BLaER1 treated with 17β-estradiol and CSF1 and Interleukin-3, amounts not matched to agents 10 nM and 100 nM (cell line): ENCODE data around the gene CCDC137.
"Not testable (repeated sequence)": the region's sequence is repeated elsewhere in the genome, so short reads cannot be mapped to it uniquely, and the experiment has no call there.

Experiments
- H3K27ac ChIP-seq, 11 experiments: shearing (Covaris generic); formaldehyde crosslinking; 2 replicates each; pipeline ENCODE4 v1.8.1; 2022
- H3K27me3 ChIP-seq, 11 experiments: shearing (Covaris generic); formaldehyde crosslinking; 2 replicates each; pipeline ENCODE4 v1.8.1; 2022
- H3K36me3 ChIP-seq, 11 experiments: shearing (Covaris generic); formaldehyde crosslinking; 2 replicates each; pipeline ENCODE4 v1.8.1; 2022
- H3K4me1 ChIP-seq, 10 experiments: shearing (Covaris generic); formaldehyde crosslinking; 2 replicates each; pipeline ENCODE4 v1.8.1; 2022
- H3K4me2 ChIP-seq, 11 experiments: shearing (Covaris generic); formaldehyde crosslinking; 2 replicates each; pipeline ENCODE4 v1.8.1; 2022
- H3K4me3 ChIP-seq, 10 experiments: shearing (Covaris generic); formaldehyde crosslinking; 2 replicates each; pipeline ENCODE4 v1.8.1; 2022
- H3K9ac ChIP-seq, 11 experiments: shearing (Covaris generic); formaldehyde crosslinking; 2 replicates each; pipeline ENCODE4 v1.8.1; 2022
- H3K9me3 ChIP-seq, 11 experiments: shearing (Covaris generic); formaldehyde crosslinking; replicated peaks in 1 of 11; 2 replicates each; pipeline ENCODE4 v1.8.1; 2022
- H4K20me1 ChIP-seq, 11 experiments: shearing (Covaris generic); formaldehyde crosslinking; 2 replicates each; pipeline ENCODE4 v1.8.1; 2022
- Cebpa-rat ChIP-seq, 11 experiments: shearing (Covaris generic); IDR thresholded peaks; 2 replicates each; pipeline ENCODE4 v1.8.1; 2022

The CCDC137 gene, protein sequence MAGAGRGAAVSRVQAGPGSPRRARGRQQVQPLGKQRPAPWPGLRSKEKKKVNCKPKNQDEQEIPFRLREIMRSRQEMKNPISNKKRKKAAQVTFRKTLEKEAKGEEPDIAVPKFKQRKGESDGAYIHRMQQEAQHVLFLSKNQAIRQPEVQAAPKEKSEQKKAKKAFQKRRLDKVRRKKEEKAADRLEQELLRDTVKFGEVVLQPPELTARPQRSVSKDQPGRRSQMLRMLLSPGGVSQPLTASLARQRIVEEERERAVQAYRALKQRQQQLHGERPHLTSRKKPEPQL

DNA sequence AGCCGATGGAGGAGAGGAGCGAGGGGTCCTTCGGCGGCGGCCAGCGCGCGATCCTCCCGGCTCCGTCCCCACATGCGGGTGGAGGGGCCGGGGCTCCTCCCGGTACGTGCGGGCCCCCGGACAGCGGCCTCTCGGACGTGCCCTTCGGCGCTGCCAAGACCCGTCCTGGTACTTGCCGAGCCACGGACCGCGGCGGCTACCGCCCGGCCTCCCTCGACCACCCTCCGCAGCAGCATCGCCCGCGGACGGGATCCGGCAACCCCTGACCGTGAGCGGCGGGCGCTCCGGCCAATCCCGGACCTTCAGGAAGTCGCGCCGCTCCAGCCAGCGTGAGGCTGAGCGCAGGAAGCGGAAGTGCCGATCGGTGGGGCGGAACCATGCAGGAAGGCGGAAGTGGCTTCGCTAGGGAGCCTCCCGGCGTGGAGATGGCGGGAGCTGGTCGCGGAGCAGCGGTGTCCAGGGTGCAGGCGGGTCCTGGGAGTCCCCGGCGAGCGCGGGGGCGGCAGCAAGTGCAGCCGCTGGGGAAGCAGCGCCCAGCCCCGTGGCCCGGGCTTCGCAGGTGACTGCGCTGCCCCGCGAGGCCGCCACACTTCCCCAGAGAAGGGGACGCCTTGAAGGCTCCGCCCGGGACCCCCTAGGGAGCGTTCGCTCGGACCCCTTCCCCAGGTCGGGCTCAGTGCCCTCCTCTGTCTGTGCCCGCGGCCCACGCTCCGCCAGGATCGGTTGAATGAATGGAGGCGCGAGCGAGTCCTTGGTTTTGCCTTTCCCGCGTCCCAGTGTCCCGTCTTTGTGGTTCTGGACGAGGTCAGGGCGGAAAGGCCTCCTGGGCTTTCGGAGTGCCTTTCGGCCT, at the start of gene CCDC137, which contains the start of gene OXLD1:
Gene CCDC137 (plus strand): TSS at position 396 of the 850 bp plus-strand sequence. CDS start 30 bp downstream, at position 426.
Gene OXLD1 (minus strand): TSS at position 264 of the 850 bp plus-strand sequence. CDS start 28 bp downstream, at position 236.
- Histone ChIP-seq H4K20me1 (peaks cover 0 to 38% (median 23%) of the 10 kb centered on the region in 11 experiments; a peak in 13 of 22 replicates), H3K9me3 (no peaks in the 10 kb centered on the region), H3K9ac (peak within 1 kb of the TSS; percentile 91 to 99 (median 95)), H3K27ac (peak within 1 kb of the TSS; percentile 81 to 99 (median 95)), H3K36me3 (peaks cover 43 to 57% (median 53%) of the 10 kb centered on the region in 11 experiments), H3K4me3 (peak within 1 kb of the TSS; percentile 84 to 100 (median 98)), H3K27me3 (no peaks in the 10 kb centered on the region), H3K4me2 (peak within 1 kb of the TSS; percentile 88 to 99 (median 97)), H3K4me1 (peaks cover 35 to 53% (median 49%) of the 10 kb centered on the region in 10 experiments)
- no peak for TF ChIP-seq Cebpa-rat (IDR thresholded peaks at IDR 0.05)

DNA sequence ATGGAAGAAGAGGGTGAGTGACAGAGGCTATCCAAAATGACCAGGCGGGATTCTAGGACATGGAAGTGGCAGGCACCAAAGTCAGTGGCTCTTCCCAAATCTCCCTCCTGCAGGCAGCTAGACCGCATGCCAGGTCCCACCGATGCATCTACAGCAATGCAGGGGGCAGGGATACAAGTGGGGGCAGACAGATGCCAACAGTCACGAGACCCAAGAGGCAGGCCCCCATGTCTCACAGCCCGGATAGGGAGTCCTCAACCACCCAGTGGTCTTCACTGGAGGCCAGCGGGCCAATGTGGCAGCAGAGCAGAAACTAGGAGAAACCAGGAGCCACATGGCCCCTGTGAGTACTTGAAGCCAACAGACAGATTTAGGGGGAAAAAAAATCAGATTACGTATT, 49.7 kb upstream of the CCDC137 start:
- Histone ChIP-seq H3K27me3 (no peaks in the 10 kb centered on the region), H3K9me3 (peaks cover 0 to 7% (median 0%) of the 10 kb centered on the region in 11 experiments; a peak in 5 of 22 replicates), H3K4me1 (peaks cover 7 to 36% (median 29%) of the 10 kb centered on the region in 10 experiments; a peak in 18 of 20 replicates), H3K4me2 (no peak overlapping the region; a peak in 1 of 22 replicates), H3K9ac (no peak overlapping the region), H3K27ac (no peak overlapping the region), H3K4me3 (no peak overlapping the region), H3K36me3 (peaks cover 72 to 97% (median 85%) of the 10 kb centered on the region in 11 experiments), H4K20me1 (peaks cover 55 to 85% (median 81%) of the 10 kb centered on the region in 11 experiments)
- TF ChIP-seq Cebpa-rat (IDR thresholded peaks at IDR 0.05): no peak

DNA sequence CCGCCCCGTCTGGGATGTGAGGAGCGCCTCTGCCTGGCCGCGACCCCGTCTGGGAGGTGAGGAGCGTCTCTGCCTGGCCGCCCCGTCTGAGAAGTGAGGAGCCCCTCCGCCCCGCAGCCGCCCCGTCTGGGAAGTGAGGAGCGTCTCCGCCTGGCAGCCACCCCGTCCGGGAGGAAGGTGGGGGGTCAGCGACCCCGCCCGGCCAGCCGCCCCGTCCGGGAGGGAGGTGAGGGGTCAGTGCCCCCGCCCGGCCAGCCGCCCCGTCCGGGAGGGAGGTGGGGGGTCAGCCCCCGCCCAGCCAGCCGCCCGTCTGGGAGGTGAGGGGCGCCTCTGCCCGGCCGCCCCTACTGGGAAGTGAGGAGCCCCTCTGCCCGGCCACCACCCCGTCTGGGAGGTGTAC, 48.2 kb upstream of the CCDC137 start:
- Histone ChIP-seq H3K4me1 (peaks cover 7 to 35% (median 29%) of the 10 kb centered on the region in 10 experiments; a peak in 18 of 20 replicates), H4K20me1 (peaks cover 46 to 85% (median 78%) of the 10 kb centered on the region in 11 experiments), H3K36me3 (peaks cover 72 to 97% (median 85%) of the 10 kb centered on the region in 11 experiments)
- H3K9me3 ChIP-seq, H3K4me2 ChIP-seq, H3K9ac ChIP-seq, H3K4me3 ChIP-seq, H3K27me3 ChIP-seq, H3K27ac ChIP-seq: not testable (repeated sequence)

DNA sequence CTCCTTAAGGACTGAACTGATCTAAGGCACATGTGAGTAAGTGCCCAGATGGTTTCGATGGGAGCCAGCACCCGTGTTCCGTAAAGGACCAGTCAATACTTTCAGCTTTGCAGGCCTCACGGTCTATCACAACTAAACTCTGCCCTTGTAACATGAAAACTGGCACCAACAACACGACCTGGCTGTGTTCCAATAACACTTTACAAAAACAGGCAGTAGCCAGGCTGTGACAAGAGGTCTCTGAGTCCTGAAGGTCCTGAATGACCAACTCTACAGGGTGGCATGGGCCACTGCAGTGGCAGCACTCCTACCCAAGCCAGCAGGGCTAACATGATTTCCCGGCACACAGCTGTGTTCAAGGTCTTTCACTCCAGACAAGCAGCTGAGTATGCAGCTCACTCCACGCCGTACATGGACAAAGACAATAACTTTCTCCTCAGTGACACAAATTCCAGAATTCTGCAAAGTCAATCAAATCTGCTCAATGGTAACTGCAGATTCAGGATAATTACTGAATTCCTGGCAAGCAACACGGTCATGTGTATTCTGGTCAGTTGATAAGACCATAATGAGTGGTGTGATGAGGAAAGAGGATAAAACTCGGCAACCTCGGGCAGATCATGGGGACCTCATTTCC, 44.9 kb upstream of the CCDC137 start:
- peaks cover 0 to 22% (median 0%) of the 10 kb centered on the region in 11 experiments; a peak in 9 of 22 replicates for H3K9me3 ChIP-seq
- H3K4me1 ChIP-seq: peaks cover 0 to 11% (median 0%) of the 10 kb centered on the region in 10 experiments; a peak in 3 of 20 replicates
- peaks cover 17 to 83% (median 75%) of the 10 kb centered on the region in 11 experiments; a peak in 21 of 22 replicates for H4K20me1 ChIP-seq
- no peak for TF ChIP-seq Cebpa-rat (IDR thresholded peaks at IDR 0.05)
- 0 out of 22 replicates have a peak overlapping the region, but pooled peaks of 1 of the 11 experiments have one; percentile 20 for H3K9ac ChIP-seq
- H3K4me3 ChIP-seq: no peak overlapping the region
- H3K27ac ChIP-seq: no peak overlapping the region
- H3K36me3 ChIP-seq: peaks cover 80 to 97% (median 86%) of the 10 kb centered on the region in 11 experiments
- H3K4me2 ChIP-seq: no peak overlapping the region
- no peaks in the 10 kb centered on the region for H3K27me3 ChIP-seq

DNA sequence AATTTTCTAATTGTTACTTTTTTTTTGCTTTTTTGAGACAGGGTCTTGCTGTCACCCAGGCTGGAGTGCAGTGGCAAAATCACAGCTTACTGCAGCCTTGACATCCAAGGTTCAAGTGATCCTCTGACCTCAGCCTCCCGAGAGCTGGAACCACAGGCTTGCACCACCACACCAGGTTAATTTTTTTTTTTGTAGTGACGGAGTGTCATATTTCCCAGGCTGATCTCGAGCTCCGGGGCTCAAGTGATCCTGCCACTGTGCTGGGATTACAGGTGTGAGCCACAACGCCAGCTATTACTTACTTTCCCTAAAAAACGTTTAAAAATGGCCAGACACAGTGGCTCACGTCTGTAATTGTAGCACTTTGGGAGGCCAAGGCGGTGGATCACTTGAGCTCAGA, 36.3 kb upstream of the CCDC137 start:
- H3K9ac ChIP-seq: no peak overlapping the region
- no peak overlapping the region for H3K27ac ChIP-seq
- H3K27me3 ChIP-seq: no peaks in the 10 kb centered on the region
- H4K20me1 ChIP-seq: peaks cover 52 to 99% (median 86%) of the 10 kb centered on the region in 11 experiments
- TF ChIP-seq Cebpa-rat (IDR thresholded peaks at IDR 0.05): no peak
- H3K9me3 ChIP-seq: peaks cover 0 to 16% (median 0%) of the 10 kb centered on the region in 11 experiments; a peak in 6 of 22 replicates
- H3K4me2 ChIP-seq: no peak overlapping the region
- peaks cover 57 to 100% (median 86%) of the 10 kb centered on the region in 11 experiments for H3K36me3 ChIP-seq
- no peak overlapping the region for H3K4me3 ChIP-seq
- peaks cover 11 to 29% (median 17%) of the 10 kb centered on the region in 10 experiments for H3K4me1 ChIP-seq

DNA sequence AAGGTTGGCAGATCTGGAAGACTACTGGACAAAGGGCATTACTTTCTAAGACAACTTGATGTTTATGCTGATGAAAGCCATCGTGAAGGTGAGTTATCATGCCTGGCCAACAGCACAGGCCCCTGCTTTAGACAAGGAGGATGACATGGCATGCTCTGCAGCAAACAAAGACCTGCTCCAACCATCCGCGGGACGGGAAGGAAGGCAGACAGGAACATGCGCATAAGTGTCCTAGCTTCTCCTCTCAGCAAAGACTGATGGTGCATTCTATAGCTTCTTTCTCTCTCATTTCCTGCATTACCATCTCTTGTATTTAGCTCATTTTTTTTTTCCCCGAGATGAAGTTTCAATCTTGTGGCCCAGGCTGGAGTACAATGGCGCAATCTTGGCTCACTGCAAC, 35.1 kb upstream of the CCDC137 start:
- H3K9me3 ChIP-seq: peaks cover 0 to 5% (median 0%) of the 10 kb centered on the region in 11 experiments; a peak in 3 of 22 replicates
- H3K4me3 ChIP-seq: no peak overlapping the region
- H3K4me2 ChIP-seq: no peak overlapping the region
- no peak overlapping the region for H3K27ac ChIP-seq
- no peaks in the 10 kb centered on the region for H3K27me3 ChIP-seq
- no peak for TF ChIP-seq Cebpa-rat (IDR thresholded peaks at IDR 0.05)
- H3K9ac ChIP-seq: no peak overlapping the region; a peak in 1 of 22 replicates
- peaks cover 20 to 36% (median 27%) of the 10 kb centered on the region in 10 experiments for H3K4me1 ChIP-seq
- peaks cover 64 to 99% (median 86%) of the 10 kb centered on the region in 11 experiments for H4K20me1 ChIP-seq
- peaks cover 45 to 89% (median 74%) of the 10 kb centered on the region in 11 experiments for H3K36me3 ChIP-seq

DNA sequence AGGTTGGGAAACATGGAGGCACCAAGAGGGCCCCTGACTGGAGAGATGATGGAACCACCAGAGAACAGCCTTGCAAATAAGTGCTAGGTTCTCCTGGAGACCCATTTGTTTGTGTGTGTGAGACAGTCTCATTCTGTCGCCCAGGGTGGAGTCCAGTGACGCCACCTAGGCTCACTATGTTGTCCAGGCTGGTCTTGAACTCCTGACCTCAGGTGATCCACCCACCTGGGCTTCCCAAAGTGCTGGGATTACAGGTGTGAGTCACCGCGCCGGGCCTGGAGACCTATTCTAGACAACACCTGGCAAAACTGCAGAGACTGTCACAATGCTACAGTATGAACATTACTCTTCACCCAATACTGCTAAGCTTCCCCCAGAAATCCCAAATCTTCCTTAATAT, 31.1 kb upstream of the CCDC137 start:
- Histone ChIP-seq H4K20me1 (peaks cover 59 to 64% (median 62%) of the 10 kb centered on the region in 11 experiments; a peak in 21 of 22 replicates), H3K27ac (peak overlapping the region in 4 of 11 experiments; percentile 84 to 95 (median 94); a peak in 7 of 22 replicates), H3K4me1 (peaks cover 26 to 54% (median 34%) of the 10 kb centered on the region in 10 experiments), H3K36me3 (peaks cover 6 to 50% (median 35%) of the 10 kb centered on the region in 11 experiments), H3K4me2 (peak overlapping the region; percentile 85 to 98 (median 94)), H3K4me3 (peak overlapping the region; percentile 73 to 100 (median 88); a peak in 19 of 20 replicates), H3K9ac (peak overlapping the region; percentile 87 to 99 (median 96); a peak in 20 of 22 replicates), H3K27me3 (no peaks in the 10 kb centered on the region), H3K9me3 (no peaks in the 10 kb centered on the region)
- no peak for TF ChIP-seq Cebpa-rat (IDR thresholded peaks at IDR 0.05)

DNA sequence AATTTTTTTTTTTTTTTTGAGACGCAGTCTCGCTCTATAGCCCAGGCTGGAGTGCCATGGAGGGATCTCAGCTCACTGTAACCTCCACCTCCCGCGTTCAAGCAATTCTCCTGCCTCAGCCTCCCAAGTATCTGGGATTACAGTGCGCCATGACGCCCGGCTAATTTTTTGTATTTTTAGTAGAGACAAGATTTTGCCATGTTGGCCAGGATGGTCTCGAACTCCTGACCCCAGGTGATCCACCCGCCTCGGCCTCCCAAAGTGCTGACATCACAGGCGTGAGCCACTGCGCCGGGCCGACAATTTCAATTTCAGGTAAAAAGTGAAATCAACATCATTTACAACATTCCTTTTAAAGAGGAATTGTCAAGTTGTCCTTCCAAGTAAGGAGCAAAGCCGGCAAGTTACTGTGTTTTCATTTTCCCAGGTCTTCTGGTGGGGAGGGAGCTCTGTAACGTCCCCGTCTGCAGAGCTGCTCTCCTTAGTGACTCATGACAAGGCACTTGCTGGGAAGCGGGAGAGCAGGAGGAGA, 30.5 kb upstream of the CCDC137 start:
- no peaks in the 10 kb centered on the region for H3K27me3 ChIP-seq
- peaks cover 26 to 54% (median 34%) of the 10 kb centered on the region in 10 experiments for H3K4me1 ChIP-seq
- peak overlapping the region; percentile 84 to 98 (median 95) for H3K27ac ChIP-seq
- H3K9ac ChIP-seq: peak overlapping the region; percentile 87 to 99 (median 96)
- peak overlapping the region; percentile 85 to 98 (median 94) for H3K4me2 ChIP-seq
- H3K9me3 ChIP-seq: no peaks in the 10 kb centered on the region
- no peak for TF ChIP-seq Cebpa-rat (IDR thresholded peaks at IDR 0.05)
- H4K20me1 ChIP-seq: peaks cover 53 to 58% (median 56%) of the 10 kb centered on the region in 11 experiments; a peak in 21 of 22 replicates
- H3K4me3 ChIP-seq: peak overlapping the region; percentile 73 to 100 (median 88)
- H3K36me3 ChIP-seq: peaks cover 0 to 44% (median 29%) of the 10 kb centered on the region in 11 experiments; a peak in 19 of 22 replicates
